Adrenal gland (tissue), 12 donors: ENCODE data around the gene KRTAP10-1. TPM values are rescaled to one million over a fixed set of nuclear protein-coding genes. Genes with fewer than 3 reads are reported as not detected.

Source experiments
- DNase-seq, 7 donors: peaks; one replicate each; pipeline ENCODE4 v3.0.0-alpha.2; 2019 to 2020
- H3K27ac ChIP-seq, 5 donors: fragments of 200-600 bp; sonication (generic) in 4 of 5; 1 replicate in 3 of 5; 2 replicates in 2 of 5; pipeline versions ENCODE4 v1.5.1 to v1.8.0; 2016 to 2020; ENCODE audit warnings: mild to moderate bottlenecking in 1 of 5
- H3K27me3 ChIP-seq: fragments of 200-600 bp; 2 replicates; pipeline ENCODE4 v1.8.0; 2021
- H3K36me3 ChIP-seq, 2 donors: fragments of 200-600 bp; replicated peaks in 1 of 2; 1 replicate in 1 of 2; 2 replicates in 1 of 2; pipeline versions ENCODE4 v1.5.1 to v1.8.0; 2018 to 2022
- H3K4me1 ChIP-seq, 2 donors: fragments of 200-600 bp; replicated peaks in 1 of 2; 1 replicate in 1 of 2; 2 replicates in 1 of 2; pipeline versions ENCODE4 v1.5.1 to v1.8.0; 2018 to 2021
- H3K4me3 ChIP-seq, 4 donors: fragments of 200-600 bp; sonication (generic) in 3 of 4; one replicate each; pipeline ENCODE4 v1.5.1; 2016 to 2018
- H3K9me3 ChIP-seq, 3 donors: fragments of 200-600 bp; sonication (generic) in 1 of 3; replicated peaks in 1 of 3; 1 replicate in 2 of 3; 2 replicates in 1 of 3; pipeline versions ENCODE4 v1.5.1 to v1.8.0; 2016 to 2021
- CTCF ChIP-seq, 6 experiments: fragments of 450-650 bp in 4 of 6; fragments of 200-600 bp in 2 of 6; sonication (generic) in 1 of 6; IDR thresholded peaks; 1 replicate in 5 of 6; 2 replicates in 1 of 6; pipeline versions ENCODE4 v1.5.1 to v1.8.0; 2016 to 2021; ENCODE audit warnings: antibody characterized with exemption in 6 of 6, mild to moderate bottlenecking in 2 of 6, moderate library complexity in 1 of 6
- POLR2A ChIP-seq, 2 donors: fragments of 450-650 bp; IDR thresholded peaks; one replicate each; pipeline ENCODE4 v1.6.1; 2017; ENCODE audit warnings: antibody characterized with exemption in 2 of 2, mild to moderate bottlenecking in 2 of 2, moderate library complexity in 1 of 2
- WGBS, 4 donors: extraction: QIAGEN DNeasy Blood & Tissue Kit in 2 of 4; methylation state at CpG; one replicate each; pipeline versions ENCODE4 v1.1.5 to v1.1.7; 2013 to 2017; 5-methylcytosine and 5-hydroxymethylcytosine counted together
- intact Hi-C, 2 donors: fragments of 100-400 bp; cut with DNase I; formaldehyde crosslinking; loops; one replicate each; pipeline versions ENCODE4 v1.14.1 to v1.15.0; 2022 to 2023
- polyA plus RNA-seq, 3 donors: library from polyadenylated mRNA; stranded (reverse); fragments of 200-250 nt in 2 of 3; fragments of 350-450 nt in 1 of 3; fragmentation: Illumina TruSeq in 1 of 3; extraction: RNeasy Lipid Tissue Mini Kit (QIAGEN cat#74804) in 1 of 3; gene quantifications; one replicate each; pipeline ENCODE4 v1.2.3, GENCODE V29; 2013 to 2014
- total RNA-seq, 9 donors: library from RNA; depleted of rRNA in 4 of 9; stranded (reverse); fragments of >200 nt in 4 of 9; fragments of 120-200 nt in 1 of 9; fragmentation: NEBNext Ultra II Directional in 1 of 9; extraction: Animal tissue kit (Norgen Biotek cat#: 25700) in 1 of 9; gene quantifications; one replicate each; pipeline versions ENCODE4 v1.1.0 to v1.2.4, GENCODE V29; 2013 to 2023
- donor health status: healthy with polysubstance abuse.
- donor health status: Bipolar disorder and iron deficiency.
- donor health status: DM: yes; HTN: yes; CAD: no.
- donor health status: DM: no; HTN: no; CAD: no.
- donor health status: DM: no; HTN: no; CAD: no.
- donor health status: DM: yes; HTN: yes; CAD: no.

Gene KRTAP10-1
- total and polyA plus RNA-seq, 12 donors: not detected

DNA sequence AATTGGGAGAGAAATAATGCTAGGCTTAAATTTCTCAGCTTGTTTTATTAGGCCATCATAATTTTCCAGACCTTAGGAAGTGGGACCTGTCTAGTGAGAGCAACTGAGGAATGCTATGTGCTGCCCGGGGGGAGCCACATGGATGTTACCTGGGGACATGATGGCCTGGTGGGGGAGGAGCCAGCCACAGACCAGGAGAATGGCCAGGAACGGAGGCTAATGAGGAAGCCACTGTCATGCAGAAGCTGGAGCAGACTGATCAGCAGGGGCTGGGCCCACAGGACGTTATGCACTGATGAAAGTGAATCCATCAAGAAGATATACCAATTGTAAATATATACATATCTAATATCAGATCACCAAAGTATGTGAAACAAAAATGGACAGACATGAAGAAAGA lies 4.6 kb upstream of the KRTAP10-1 start:
- DNase-seq: no peak
- peaks cover 4% of the 10 kb centered on the region for H3K27me3 ChIP-seq
- WGBS, 4 donors: 71 to 76% (median 73%) methylated on average over 3 of the region's 3 CpGs
- no peak overlapping the region for H3K4me3 ChIP-seq
- peaks cover 0 to 8% (median 0%) of the 10 kb centered on the region in 3 donors for H3K9me3 ChIP-seq
- H3K4me1 ChIP-seq: no peaks in the 10 kb centered on the region
- H3K36me3 ChIP-seq: no peaks in the 10 kb centered on the region
- TF ChIP-seq CTCF (IDR thresholded peaks at IDR 0.05) (no peak), POLR2A (IDR thresholded peaks at IDR 0.05) (no peak)
- H3K27ac ChIP-seq: no peak overlapping the region
- intact Hi-C loops: no loop called here

DNA sequence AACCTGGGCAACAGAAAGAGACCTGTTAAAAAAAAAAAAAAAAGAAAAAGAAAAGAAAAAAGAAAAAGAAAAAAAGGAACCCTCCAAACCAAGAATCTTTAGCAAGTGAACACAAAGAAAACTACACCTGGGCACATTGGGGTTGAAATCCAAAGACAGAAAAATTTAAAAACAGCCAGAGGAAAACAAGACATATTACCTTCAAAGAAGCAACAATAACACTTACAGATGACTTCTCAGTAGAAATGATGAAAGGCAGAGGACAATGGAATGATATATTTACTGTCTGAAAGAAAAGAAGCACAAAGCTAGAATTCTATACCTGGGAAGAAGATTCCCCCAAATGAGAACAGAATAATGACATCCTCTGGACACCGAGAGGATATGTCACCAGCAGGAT lies 2.7 kb upstream of the KRTAP10-1 start:
- Histone ChIP-seq H3K4me3 (no peak overlapping the region), H3K27me3 (no peaks in the 10 kb centered on the region), H3K9me3 (peaks cover 0 to 8% (median 0%) of the 10 kb centered on the region in 3 donors), H3K36me3 (no peaks in the 10 kb centered on the region), H3K4me1 (no peaks in the 10 kb centered on the region), H3K27ac (no peak overlapping the region)
- 76 to 95% (median 78%) methylated on average over 1 of the region's 1 CpG for WGBS, 4 donors
- intact Hi-C loops: no loop called here
- no peak for TF ChIP-seq CTCF (IDR thresholded peaks at IDR 0.05)
- TF ChIP-seq POLR2A (IDR thresholded peaks at IDR 0.05): no peak
- no peak for DNase-seq

GRCh38 chr21:44540741-44541288 lies 820 bp upstream of the KRTAP10-1 start:
- no peak for TF ChIP-seq POLR2A (IDR thresholded peaks at IDR 0.05)
- TF ChIP-seq CTCF (IDR thresholded peaks at IDR 0.05): no peak

DNA sequence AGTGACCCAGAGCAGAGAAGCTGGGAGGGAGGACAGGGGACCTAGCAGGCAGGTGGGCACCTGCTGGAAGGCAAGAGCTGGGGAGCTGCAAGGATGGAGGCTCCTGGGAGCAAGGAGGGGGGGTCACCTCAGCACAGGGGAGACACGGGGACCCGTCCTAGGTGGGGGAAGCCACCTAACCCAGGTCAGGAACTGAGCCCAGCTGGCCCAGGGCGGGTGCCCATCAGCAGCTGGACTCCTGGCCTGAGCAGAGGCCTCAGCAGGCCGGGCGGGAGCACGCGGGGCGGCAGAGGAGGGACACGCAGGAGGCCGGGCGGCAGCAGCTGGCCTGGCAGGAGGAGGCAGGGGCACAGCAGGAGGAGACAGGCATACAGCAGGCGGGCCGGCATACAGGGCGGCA lies 949 bp downstream of the KRTAP10-1 start:
- H3K9me3 ChIP-seq: no peaks in the 10 kb centered on the region
- DNase-seq: no peak
- H3K27ac ChIP-seq: no peak overlapping the region
- H3K4me3 ChIP-seq: no peak overlapping the region
- TF ChIP-seq CTCF (IDR thresholded peaks at IDR 0.05) (no peak), POLR2A (IDR thresholded peaks at IDR 0.05) (no peak)
- H3K4me1 ChIP-seq: no peaks in the 10 kb centered on the region
- H3K27me3 ChIP-seq: no peaks in the 10 kb centered on the region
- WGBS, 4 donors: 53 to 79% (median 75%) methylated on average over 12 to 14 of the region's 14 CpGs
- intact Hi-C loops: no loop called here
- no peaks in the 10 kb centered on the region for H3K36me3 ChIP-seq

More at GRCh38 chr21:44540741-44541288, 820 bp upstream of the KRTAP10-1 start:
- no peaks in the 10 kb centered on the region for H3K4me1 ChIP-seq
- H3K36me3 ChIP-seq: no peaks in the 10 kb centered on the region
- DNase-seq: peak in 1 of 7 donors; percentile 15
- H3K9me3 ChIP-seq: no peaks in the 10 kb centered on the region
- intact Hi-C loops: no loop called here
- 72 to 80% (median 73%) methylated on average over 11 of the region's 11 CpGs for WGBS, 4 donors
- no peak overlapping the region for H3K27ac ChIP-seq
- no peaks in the 10 kb centered on the region for H3K27me3 ChIP-seq
- no peak overlapping the region for H3K4me3 ChIP-seq
